Esophagus squamous epithelium (tissue), 5 donors: ENCODE data around the gene ENPP1. TPM values are rescaled to one million over a fixed set of nuclear protein-coding genes. Genes with fewer than 3 reads are reported as not detected.

ENCODE experiments used
- DNase-seq: peaks from one replicate; lab custom pipeline; 2025; lab: John Stamatoyannopoulos, UW
- H3K27ac ChIP-seq, 4 donors: fragments of 200-600 bp; sonication (generic); one replicate each; pipeline ENCODE4 v1.5.1; 2016 to 2019; ENCODE audit warnings: mild to moderate bottlenecking in 1 of 4
- H3K27me3 ChIP-seq, 4 donors: fragments of 200-600 bp; sonication (generic); 1 replicate in 3 of 4; 2 replicates in 1 of 4; pipeline versions ENCODE4 v1.5.1 to v1.6.0; 2017 to 2021; ENCODE audit warnings: antibody characterized with exemption in 1 of 4
- H3K36me3 ChIP-seq, 3 donors: fragments of 200-600 bp; sonication (generic); one replicate each; pipeline ENCODE4 v1.5.1; 2016 to 2019
- H3K4me1 ChIP-seq, 3 donors: fragments of 200-600 bp; sonication (generic); one replicate each; pipeline ENCODE4 v1.5.1; 2017 to 2019
- H3K4me3 ChIP-seq, 4 donors: fragments of 200-600 bp; sonication (generic); 1 replicate in 3 of 4; 2 replicates in 1 of 4; pipeline ENCODE4 v1.5.1; 2016 to 2019; ENCODE audit warnings: mild to moderate bottlenecking in 2 of 4, moderate library complexity in 1 of 4
- H3K9me3 ChIP-seq, 3 donors: fragments of 200-600 bp; sonication (generic); one replicate each; pipeline ENCODE4 v1.5.1; 2016 to 2019
- POLR2A ChIP-seq, 4 donors: fragments of 450-650 bp; IDR thresholded peaks; one replicate each; pipeline ENCODE4 v1.6.1; 2017; ENCODE audit warnings: antibody characterized with exemption in 4 of 4, mild to moderate bottlenecking in 4 of 4, moderate library complexity in 3 of 4
- WGBS, 2 donors: methylation state at CpG; one replicate each; pipeline ENCODE4 v1.1.5; 2018; 5-methylcytosine and 5-hydroxymethylcytosine counted together
- intact Hi-C: fragments of 100-400 bp; cut with DNase I; formaldehyde crosslinking; loops from one replicate; pipeline ENCODE4 v1.15.0; 2022
- total RNA-seq, 4 donors: library from RNA; depleted of rRNA; stranded (reverse); fragments of >200 nt; gene quantifications; one replicate each; pipeline ENCODE4 v1.1.0, GENCODE V29; 2016
- TF ChIP-seq, protein P1 (sequence below), 6 experiments: fragments of 450-650 bp in 4 of 6; fragments of 200-600 bp in 2 of 6; sonication (generic) in 2 of 6; IDR thresholded peaks; one replicate each; pipeline ENCODE4 v1.5.1; 2016 to 2019; ENCODE audit warnings: antibody characterized with exemption in 6 of 6, mild to moderate bottlenecking in 4 of 6, moderate library complexity in 4 of 6
- donor health status: DM: yes; HTN: yes; CAD: no.

The ENPP1 gene
- total RNA-seq, 4 donors from 2014 or later: 0.76 to 12.6 (median 3.2) TPM

DNA sequence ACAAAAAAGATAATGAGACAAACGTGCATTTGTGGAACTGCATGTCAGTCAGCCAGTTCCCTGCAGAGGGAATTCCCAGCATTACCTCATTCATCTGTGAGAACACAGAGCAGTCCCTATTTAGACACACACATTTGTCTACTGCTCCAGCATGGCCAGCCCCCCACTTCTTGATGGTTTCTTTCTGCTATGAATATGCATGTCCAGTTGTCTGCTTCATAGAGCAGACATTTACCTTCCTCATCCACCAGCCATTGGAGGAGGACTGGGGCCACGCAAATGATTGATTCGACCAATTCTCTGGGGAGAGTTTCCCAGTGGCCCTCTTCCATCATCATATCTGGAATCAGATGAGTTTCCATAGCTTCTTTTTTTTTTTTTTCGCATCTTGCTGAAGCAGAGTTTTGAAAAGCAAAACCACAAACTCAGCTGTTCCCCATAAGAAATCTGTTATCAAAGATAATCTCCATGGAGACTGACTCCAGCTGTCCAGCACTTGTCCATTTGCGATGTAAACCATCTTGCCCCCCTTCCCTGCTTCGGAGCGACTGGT is 11.8 kb downstream of the ENPP1 start:
- no peak overlapping the region for H3K4me3 ChIP-seq
- no peaks in the 10 kb centered on the region for H3K36me3 ChIP-seq
- WGBS, 2 donors: 55 to 56% methylated on average over 7 of the region's 7 CpGs
- no peaks in the 10 kb centered on the region for H3K4me1 ChIP-seq
- DNase-seq: no peak
- intact Hi-C loops: no loop called here
- H3K9me3 ChIP-seq: no peaks in the 10 kb centered on the region
- H3K27ac ChIP-seq: no peak overlapping the region
- H3K27me3 ChIP-seq: no peaks in the 10 kb centered on the region
- TF ChIP-seq, protein P1, sequence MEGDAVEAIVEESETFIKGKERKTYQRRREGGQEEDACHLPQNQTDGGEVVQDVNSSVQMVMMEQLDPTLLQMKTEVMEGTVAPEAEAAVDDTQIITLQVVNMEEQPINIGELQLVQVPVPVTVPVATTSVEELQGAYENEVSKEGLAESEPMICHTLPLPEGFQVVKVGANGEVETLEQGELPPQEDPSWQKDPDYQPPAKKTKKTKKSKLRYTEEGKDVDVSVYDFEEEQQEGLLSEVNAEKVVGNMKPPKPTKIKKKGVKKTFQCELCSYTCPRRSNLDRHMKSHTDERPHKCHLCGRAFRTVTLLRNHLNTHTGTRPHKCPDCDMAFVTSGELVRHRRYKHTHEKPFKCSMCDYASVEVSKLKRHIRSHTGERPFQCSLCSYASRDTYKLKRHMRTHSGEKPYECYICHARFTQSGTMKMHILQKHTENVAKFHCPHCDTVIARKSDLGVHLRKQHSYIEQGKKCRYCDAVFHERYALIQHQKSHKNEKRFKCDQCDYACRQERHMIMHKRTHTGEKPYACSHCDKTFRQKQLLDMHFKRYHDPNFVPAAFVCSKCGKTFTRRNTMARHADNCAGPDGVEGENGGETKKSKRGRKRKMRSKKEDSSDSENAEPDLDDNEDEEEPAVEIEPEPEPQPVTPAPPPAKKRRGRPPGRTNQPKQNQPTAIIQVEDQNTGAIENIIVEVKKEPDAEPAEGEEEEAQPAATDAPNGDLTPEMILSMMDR (IDR thresholded peaks at IDR 0.05): no peak
- TF ChIP-seq POLR2A (IDR thresholded peaks at IDR 0.05): no peak

DNA sequence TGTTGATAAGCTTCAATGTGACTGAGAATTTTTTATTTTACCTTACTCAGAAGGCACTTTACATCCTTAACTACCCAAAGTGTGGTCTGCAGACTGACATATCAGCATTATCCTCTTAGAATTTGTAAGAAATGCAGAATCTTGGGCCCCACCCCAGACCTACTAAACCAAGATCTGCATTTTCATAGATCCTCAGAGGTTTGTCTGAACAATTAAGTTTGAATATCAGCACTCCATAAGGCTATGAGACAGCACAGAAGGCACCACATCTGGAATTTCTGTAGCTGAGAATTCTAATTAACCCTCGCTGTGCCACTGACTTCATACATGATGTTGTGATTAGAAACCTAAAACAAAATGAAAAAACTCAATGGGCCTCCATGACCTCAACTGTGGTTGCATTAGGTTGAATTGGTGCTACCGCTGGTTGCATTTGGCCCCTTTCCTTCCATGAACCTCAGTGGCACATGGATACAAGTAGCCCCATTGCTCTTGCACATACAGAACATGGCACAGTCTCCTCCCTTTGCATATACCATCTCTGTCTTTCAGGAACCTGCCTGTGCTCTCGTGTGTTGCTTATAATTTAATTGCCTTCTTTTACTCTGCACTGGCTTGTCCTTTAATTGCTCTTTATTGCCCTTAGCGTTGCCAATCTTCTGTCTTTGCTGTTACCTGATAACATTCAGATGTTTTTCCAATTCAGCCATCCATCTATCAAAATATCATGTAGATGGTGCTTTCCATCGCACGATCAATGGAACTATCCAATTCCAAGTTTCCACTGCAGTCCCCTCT is 13.4 kb downstream of the ENPP1 start:
- Histone ChIP-seq H3K27ac (no peak overlapping the region), H3K4me1 (no peaks in the 10 kb centered on the region), H3K27me3 (no peaks in the 10 kb centered on the region), H3K36me3 (no peaks in the 10 kb centered on the region), H3K9me3 (no peaks in the 10 kb centered on the region), H3K4me3 (no peak overlapping the region)
- 83 to 88% methylated on average over 6 of the region's 6 CpGs for WGBS, 2 donors
- TF ChIP-seq POLR2A (IDR thresholded peaks at IDR 0.05): no peak
- TF ChIP-seq, protein P1 (IDR thresholded peaks at IDR 0.05): no peak
- intact Hi-C loops: no loop called here
- no peak for DNase-seq

DNA sequence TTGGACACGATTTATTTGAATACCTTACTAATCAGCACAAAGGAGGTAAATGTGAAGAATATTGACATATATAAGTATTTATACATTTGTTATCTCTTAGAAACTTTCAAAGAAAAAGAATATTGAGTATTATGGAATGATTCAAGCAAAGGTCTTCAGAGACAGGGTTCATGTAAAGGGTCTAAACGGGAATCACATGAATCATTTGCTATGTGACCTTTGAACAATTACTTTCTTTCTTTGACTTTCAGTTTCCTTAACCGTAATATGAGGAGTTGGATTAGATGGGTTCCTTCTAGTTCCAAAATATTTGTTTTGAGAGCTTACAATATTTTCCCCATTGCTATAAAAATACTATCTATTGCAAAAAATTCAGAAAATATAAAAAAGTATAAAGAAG is 14.3 kb downstream of the ENPP1 start:
- Histone ChIP-seq H3K9me3 (no peaks in the 10 kb centered on the region), H3K27ac (no peak overlapping the region), H3K4me1 (no peaks in the 10 kb centered on the region), H3K36me3 (no peaks in the 10 kb centered on the region), H3K27me3 (no peaks in the 10 kb centered on the region), H3K4me3 (no peak overlapping the region)
- intact Hi-C loops: no loop called here
- 65% methylated on average over 3 of the region's 3 CpGs for WGBS, 2 donors
- DNase-seq: no peak
- no peak for TF ChIP-seq POLR2A (IDR thresholded peaks at IDR 0.05)
- TF ChIP-seq, protein P1 (IDR thresholded peaks at IDR 0.05): no peak

DNA sequence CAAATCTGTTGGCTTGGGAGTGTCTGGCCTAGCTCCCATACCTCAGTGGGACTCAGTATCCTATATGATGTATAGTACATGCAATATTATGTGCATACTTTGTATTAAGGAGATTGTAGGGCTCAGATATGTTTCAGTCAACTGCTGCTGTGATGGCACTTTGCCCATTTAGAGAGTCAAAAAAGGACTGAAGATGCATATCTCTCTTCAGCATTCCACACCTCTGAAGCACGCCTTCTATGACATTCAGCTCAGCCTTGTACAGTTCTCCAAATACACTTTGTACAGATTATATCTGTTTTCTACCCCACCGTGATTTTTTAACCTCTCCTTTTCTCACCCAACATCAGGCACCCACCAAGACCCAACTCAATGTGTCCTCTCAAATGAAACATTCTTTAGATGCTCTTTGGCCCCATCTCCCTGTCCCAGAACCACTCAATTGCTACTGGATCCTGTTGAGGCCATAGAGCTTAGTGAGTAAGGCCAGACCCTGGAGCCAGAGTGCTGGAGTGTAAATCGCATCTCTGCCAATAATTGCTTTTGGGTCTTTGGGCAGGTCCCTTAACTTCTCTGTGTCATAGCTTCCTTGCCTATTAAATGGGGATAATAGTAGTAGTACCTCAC is 15.6 kb downstream of the ENPP1 start:
- no peak for DNase-seq
- Histone ChIP-seq H3K9me3 (no peaks in the 10 kb centered on the region), H3K36me3 (no peaks in the 10 kb centered on the region), H3K27me3 (no peaks in the 10 kb centered on the region), H3K4me3 (no peak overlapping the region), H3K4me1 (peaks cover 0 to 9% (median 0%) of the 10 kb centered on the region in 3 donors), H3K27ac (no peak overlapping the region)
- intact Hi-C loops: no loop called here
- TF ChIP-seq, protein P1 (IDR thresholded peaks at IDR 0.05): no peak
- TF ChIP-seq POLR2A (IDR thresholded peaks at IDR 0.05): no peak
- WGBS, 2 donors: 77 to 89% methylated on average over 3 of the region's 3 CpGs

DNA sequence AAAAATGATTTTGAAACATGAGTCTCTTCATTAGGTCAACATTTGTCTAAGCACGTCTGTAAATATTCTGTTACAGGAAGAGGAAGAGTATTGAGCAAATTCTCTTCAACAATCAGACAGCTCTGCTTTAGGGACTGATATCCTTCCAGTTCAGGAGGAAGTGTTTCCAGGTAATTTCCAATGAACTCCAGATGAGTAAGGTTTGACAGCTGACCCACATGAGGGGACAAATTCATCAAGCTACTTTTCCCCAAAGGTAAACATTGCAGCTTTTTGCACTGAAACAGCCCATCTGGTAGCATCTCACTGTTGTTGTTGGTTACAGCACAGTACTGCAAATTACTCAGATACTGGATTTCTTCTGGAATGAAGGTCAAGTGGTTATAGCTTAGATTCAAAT is 18.1 kb downstream of the ENPP1 start:
- Histone ChIP-seq H3K4me3 (no peak overlapping the region), H3K27me3 (no peaks in the 10 kb centered on the region), H3K4me1 (peaks cover 0 to 23% (median 0%) of the 10 kb centered on the region in 3 donors), H3K27ac (no peak overlapping the region), H3K9me3 (no peaks in the 10 kb centered on the region), H3K36me3 (no peaks in the 10 kb centered on the region)
- TF ChIP-seq POLR2A (IDR thresholded peaks at IDR 0.05): no peak
- TF ChIP-seq, protein P1 (IDR thresholded peaks at IDR 0.05): no peak
- intact Hi-C loops: no loop called here
- no peak for DNase-seq
- 11 to 18% methylated on average over 1 of the region's 1 CpG for WGBS, 2 donors
